Hematopoietic multipotent progenitor cell (in vitro differentiated cells): ENCODE data around the gene CHMP2A. TPM values are rescaled to one million over a fixed set of nuclear protein-coding genes. Genes with fewer than 3 reads are reported as not detected.
"Not testable (repeated sequence)": the region's sequence is repeated elsewhere in the genome, so short reads cannot be mapped to it uniquely, and the experiment has no call there.

Experiments used
- DNase-seq, 3 donors: peaks; one replicate each; pipeline ENCODE4 v3.0.0-alpha.2; 2011 to 2015; ENCODE audit warnings: low read depth in 2 of 3, low spot score in 2 of 3
- small RNA-seq: library from RNA; depleted of rRNA; stranded (forward); fragments of <200 nt; gene quantifications from one replicate; pipeline ENCODE3, GENCODE V24; 2012
- total RNA-seq: library from RNA; depleted of rRNA; stranded (reverse); fragments of >200 nt; gene quantifications from one replicate; pipeline ENCODE4 v1.2.3, GENCODE V29; 2012

The CHMP2A gene
- total RNA-seq, 1 donor, result 59.8 TPM

DNA sequence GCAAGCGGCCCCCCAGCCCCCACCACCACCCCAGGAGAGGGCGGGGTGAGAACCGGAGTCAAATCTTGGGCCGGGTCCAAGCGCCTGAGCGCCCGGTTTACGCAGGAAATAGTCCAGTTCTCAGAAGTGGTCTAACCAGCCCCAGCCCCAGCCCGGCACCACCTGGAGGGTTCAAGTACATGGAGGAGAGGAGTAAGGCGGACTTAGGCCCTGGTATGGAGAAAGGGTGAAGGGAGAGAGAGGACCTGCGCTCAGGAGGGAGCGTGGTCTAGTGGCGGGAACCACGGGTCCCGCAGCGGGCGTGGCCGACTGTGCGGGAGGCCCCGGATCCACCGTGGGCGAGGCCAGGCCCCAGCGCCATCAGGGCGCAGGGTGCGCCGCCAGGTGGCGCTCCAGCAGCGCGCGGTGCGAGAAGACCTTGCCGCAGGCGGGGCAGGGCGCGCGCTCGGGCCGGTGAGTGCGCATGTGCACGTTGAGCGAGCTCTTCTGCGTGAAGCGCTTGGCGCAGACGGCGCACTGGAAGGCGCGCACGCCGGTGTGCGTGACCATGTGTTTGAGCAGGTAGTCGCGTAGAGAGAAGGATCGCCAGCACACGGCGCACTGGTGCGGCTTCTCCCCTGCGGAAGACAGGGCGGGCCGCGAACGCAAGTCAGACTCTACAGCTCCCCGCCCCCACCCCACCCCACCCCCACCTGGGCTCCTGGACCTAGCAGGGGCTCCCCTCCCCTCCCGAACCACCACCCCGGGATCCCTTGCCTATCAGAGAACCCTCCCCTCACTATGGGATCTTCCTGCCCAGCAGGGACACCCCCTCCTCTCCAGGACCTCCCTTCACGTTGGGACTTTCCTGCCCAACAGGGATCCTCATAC lies 41.0 kb downstream of the CHMP2A start:
- DNase-seq, result peak; percentile 92 to 97 (median 92)

DNA sequence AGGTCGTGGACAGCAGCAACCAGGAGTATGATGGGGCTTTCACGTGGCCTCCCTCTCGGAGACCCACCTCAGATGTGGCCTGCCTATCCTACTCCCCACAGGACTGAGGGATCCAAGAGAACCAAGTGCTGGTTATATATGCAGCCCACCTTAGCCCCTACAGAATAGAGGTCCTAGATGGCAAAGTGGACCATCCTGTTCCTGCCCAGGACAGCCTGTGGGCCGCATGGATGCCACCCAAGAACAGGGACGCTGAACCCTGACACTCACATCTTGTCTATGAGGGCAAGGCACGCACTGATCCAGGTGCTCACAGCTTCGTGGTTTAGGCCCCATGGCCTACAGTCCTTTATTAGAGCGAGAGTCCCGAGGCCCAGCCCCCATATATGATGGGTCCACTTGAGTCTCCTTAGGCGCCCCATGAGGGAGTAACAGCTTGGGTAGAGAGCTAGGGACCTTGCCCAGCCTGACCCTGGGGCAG lies 41.7 kb downstream of the CHMP2A start:
- no peak for DNase-seq

DNA sequence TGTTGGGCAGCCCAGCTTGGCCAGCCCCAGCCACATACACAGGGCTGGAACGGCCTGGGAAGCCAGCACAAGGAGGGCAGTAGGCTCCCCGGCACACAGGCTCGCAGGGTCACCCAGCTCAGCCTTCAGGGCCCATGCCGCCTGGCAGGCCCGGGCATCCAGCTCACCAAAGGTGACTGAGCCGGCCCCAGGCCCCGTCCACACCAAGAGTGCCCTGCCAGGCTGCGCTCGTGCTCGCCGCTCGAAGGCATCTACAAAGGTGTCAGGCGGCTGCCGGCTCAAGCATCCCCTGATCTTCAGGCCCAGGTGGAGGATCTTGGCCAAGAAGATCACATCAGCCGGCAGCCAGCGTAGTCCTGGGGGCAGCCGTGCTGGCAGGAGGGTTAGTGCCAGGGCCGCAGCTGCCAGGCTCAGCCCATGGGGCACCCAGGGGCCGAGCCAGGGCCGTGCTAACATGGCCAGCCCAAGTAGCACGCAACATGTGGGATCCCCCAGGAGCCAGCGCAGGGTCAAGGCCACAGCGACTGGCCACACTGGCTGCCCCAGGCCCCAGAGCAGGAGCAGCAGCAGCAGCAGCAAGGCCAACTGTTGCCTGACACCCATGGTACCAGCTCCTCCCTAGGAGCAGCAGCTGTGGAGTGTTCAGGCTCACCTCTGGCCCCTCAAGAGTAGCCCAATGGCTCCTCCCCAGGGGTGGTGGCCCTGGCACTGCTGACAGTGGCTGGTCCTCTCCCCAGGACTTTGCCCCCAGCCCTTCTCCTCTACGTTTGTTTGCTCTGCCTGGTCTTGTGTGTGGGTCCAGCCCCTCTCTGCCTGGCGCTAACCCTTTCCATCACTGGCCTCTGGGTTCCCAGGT lies 43.3 kb downstream of the CHMP2A start, which contains the start of gene SLC27A5:
TSS of gene SLC27A5 (minus strand) at position 640 of the 856 bp plus-strand sequence. CDS start at position 603, 37 bp downstream.
- no peak for DNase-seq

DNA sequence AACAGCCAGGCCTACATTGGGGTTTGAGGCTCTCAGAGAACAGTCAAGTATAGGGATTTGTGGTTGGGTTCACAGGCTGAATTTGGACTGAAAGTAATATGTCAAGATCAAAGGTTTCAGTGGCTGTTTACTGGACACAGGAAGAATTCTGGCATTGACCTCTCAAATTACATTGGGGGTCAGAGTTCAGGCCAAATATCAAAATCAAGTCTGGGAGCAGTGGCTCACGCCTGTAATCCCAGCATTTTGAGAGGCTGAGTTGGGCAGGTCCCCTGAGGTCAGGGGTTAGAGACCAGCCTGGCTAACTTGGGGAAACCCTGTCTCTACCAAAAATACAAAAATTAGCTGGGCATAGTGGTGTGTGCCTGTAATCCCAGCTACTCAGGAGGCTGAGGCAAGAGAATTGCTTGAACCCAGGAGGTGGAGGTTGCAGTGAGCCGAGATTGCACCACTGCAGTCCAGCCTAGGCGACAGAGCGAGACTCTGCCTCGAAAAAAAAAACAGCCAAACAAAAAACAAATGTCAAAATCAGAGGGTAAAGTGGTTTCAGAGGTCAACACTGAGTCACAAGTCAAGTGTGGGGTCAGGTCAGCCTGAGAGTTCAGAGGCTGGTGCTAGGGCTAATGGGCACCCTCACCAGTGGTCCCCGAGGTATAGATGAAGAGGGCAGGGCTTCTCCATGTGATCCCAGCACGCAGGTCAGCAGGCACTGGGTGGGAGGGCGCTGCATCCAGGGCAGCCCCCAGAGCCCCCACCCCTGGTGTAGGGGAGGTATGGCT lies 44.6 kb downstream of the CHMP2A start:
- DNase-seq, result no peak

DNA sequence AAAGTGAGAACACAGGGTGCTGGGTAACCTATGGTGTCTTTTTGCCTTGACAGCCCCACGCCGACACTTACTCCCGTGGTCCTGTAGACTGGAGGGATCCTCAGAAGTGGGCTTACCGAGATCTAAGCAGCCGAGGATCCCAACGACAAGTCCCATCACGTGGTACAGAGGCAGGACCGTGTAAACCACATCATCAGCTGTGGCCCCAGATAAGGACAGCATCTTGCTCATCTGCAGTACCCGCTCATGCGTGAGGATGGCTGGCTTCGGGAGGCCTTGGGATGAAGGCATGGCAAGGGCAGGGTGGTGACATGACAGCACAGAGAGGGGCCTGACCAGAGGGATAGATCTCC lies 45.2 kb downstream of the CHMP2A start:
- no peak for DNase-seq

DNA sequence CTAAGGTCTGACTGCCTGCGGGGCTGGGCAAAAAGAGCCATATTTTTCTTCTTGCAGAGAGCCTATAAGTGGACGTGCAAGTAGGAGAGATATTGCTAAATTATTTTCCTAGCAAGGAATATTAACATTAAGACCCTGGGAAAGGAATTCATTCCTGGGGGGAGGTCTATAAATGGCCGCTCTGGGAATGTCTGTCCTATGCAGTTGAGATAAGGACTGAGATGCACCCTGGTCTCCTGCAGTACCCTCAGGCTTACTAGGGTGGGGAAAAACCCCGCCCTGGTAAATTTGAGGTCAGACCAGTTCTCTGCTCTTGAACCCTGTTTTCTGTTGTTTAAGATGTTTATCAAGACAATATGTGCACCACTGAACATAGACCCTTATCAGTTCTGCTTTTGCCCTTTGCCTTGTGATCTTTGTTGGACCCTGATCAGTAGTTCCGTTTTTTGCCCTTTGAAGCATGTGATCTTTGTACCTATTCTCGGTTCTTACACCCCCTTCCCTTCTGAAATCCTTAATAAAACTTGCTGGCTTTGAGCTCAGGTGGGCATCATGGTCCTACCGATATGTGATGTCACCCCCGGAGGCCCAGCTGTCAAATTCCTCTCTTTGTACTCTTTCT lies 47.2 kb downstream of the CHMP2A start:
- not testable (repeated sequence) for DNase-seq

Small RNA genes lying within 50 kb of the gene (small RNA-seq; reads per million reads assigned to genes)
- gene MIR6807 (0.47 reads per million), gene RN7SL525P (not detected)

Other genes starting within 250 kb of the CHMP2A start
- 49.0 TPM for gene ERVK3-1, start 249.7 kb downstream of the CHMP2A start, total RNA-seq
- 3.0 TPM for gene ZSCAN22, start 228.1 kb downstream of the CHMP2A start, total RNA-seq
- gene A1BG, start 201.6 kb downstream of the CHMP2A start, total RNA-seq, result 10.0 TPM
- 4.8 TPM for gene ZNF497, start 192.4 kb downstream of the CHMP2A start, total RNA-seq
- gene ZNF837, start 174.1 kb downstream of the CHMP2A start, total RNA-seq, result 6.2 TPM
- 7,116 TPM for gene RPS5, start 167.8 kb downstream of the CHMP2A start, total RNA-seq
- 0.81 TPM for gene RNF225, start 159.4 kb downstream of the CHMP2A start, total RNA-seq
- gene ZNF584, start 146.5 kb downstream of the CHMP2A start, total RNA-seq, result 11.3 TPM
- 5.9 TPM for gene ZNF132, start 115.0 kb downstream of the CHMP2A start, total RNA-seq
- 19.1 TPM for gene ZNF324B, start 103.5 kb downstream of the CHMP2A start, total RNA-seq
- 21.3 TPM for gene ZNF324, start 88.0 kb downstream of the CHMP2A start, total RNA-seq
- gene ZNF446, start 78.8 kb downstream of the CHMP2A start, total RNA-seq, result 16.2 TPM
- gene SLC27A5, start 43.1 kb downstream of the CHMP2A start, total RNA-seq, result 24.2 TPM
- gene ZBTB45, start 35.3 kb downstream of the CHMP2A start, total RNA-seq, result 14.3 TPM
- 972 TPM for gene TRIM28, start 11.0 kb downstream of the CHMP2A start, total RNA-seq
- gene UBE2M, start 3.5 kb upstream of the CHMP2A start, total RNA-seq, result 54.4 TPM
- gene MZF1, start 18.2 kb upstream of the CHMP2A start, total RNA-seq, result 58.7 TPM